Measurements from ENCODE around the gene HTRA1.

Gene HTRA1

DNA sequence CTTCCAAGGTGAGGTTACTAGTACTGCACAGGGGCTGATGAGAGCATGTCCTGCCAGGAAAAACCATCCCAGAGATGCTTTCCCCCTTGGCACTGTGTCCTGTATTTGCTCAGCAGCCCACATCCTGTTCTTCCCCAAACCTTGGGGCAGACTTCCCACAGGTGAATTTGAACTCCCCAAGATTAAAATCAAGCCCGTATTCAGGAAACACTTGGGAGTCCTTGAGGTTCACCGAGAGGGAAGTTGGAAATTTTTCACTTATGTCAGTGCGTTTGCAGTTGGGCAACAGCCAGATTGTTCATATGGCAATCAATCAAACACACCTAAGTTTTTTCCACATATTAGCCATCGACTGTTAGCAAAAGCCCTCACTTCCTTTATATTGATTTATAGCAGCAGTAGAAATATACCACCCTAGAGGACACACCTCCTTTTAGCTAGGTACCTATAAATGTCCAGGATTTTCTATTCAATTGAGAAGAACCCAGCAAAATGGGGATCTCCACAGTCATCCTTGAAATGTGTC is 99.0 kb downstream of the HTRA1 start, which contains the start of gene DMBT1:
Gene DMBT1, plus strand, starts transcription at position 476 of the 526 bp plus-strand sequence. Its CDS starts 17 bp downstream, at position 493.
- no peak for DNase-seq

DNA sequence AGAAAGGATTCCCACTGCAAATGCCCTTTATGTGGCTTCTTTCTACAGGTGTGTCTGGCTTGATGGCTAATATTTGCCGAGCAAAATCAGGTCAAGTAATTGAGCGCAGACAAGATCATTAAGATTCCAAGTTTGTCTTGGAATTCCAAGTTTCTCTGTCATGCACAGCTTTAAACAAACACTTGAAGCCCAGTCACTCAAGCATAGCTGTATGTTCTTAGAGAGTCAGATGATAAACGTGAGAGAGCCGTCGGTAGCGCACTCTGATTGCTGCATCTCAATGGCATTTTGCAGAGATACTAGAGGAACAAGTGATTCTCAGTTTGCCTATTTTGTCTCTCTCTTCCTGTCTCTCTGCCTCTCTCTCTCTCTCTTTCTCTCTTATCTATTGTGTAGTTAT is 99.9 kb downstream of the HTRA1 start:
- DNase-seq = no peak

DNA sequence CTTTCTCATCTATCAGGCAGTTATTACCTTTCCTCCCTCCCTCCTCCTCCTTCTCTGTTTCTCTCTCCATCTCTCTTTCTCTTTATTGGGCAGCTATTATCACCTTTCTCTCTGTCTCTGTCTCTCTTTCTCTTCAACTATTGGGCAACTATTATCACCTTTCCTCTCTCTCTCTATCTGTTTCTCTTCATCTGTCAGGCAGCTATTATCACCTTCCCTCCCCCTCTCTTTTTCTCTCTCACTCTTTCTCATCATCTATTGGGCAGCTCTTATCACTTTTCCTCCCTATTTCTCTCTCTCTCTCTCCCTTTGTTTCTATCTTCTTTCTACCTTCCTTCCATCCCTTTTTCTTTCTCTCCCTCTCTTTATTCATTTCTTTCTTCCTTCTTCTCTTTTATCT is 100.4 kb downstream of the HTRA1 start:
- no peak for DNase-seq
